Measurements from ENCODE around the gene DNAAF1.

The DNAAF1 gene

GRCh38 chr16:84124257-84125073, 20.6 kb upstream of the DNAAF1 start:
- no peak for DNase-seq (ENCODE audit: low spot score)

- no peak for DNase-seq (ENCODE audit: low spot score)
Measured at GRCh38 chr16:84131117-84131516, 14.0 kb upstream of the DNAAF1 start.

DNA sequence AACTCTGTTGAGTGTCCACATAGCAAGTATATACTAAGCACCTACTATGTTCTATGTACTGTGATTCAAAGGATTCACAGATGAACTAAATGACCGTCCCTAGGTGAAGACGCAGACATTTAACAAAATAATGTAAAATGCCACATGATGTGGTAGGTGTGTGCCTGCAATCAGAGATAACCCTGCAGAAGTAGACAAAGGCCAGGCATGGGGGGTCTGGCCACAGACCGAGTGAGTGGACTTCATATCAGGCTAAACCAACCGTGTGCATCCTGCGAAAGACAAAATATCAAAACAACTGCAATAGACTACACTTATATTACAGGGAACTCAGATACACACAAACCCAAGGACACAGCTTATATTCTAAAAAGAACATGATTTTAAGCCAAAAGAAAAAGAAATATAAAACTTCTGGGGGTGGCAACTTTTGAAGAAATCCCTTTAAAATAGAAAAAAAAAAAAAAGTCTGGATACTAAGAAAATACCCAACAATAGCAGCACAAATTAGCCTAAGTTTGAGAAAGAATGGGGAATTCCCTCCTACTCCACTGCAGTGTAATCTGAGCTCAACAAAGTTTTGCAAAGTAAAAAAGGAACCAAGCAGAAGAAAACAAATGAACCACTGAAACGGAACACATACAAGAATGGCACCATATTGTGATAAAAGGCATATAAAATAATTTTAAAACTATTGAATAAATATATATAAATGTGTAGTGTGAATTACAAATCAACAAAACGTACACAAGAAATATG, 12.4 kb upstream of the DNAAF1 start:
- DNase-seq (ENCODE audit: low spot score) = no peak

DNA sequence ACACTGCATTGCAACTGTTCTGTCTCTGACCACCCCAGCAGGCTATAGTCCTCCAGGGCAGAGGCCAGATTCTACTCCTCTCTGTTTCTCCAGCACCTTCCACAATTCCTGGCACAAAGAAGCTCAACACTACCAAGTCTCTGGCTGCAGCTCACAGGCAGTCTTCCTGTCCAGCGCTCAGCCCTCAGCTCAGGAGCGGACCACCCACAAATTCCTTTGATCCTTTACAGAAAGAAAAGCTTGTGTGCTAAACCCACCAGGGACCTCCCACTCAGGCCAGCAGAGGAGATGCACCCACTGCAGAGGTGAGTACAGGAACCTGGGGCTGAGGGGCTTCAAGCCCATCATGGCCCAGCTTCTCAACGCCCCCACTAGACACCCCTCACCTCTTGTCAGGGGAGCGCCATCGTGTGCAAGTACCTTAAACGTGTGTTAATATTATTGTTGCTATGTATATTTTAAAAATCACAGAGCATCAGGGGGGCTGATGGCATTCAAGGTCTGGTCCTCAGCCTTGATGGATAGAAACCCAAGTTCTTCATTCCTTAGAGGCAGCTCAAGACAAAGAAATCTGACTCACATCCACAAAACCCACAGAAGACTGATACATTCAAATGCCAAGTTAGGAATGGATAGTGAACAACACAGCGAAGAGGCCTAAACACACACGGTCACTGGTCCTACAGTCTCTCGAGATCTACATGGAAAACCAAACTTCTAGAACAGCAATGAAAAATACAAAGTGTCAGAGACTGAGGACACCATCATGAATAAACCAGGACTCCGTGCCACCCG, 8.6 kb upstream of the DNAAF1 start:
- DNase-seq (ENCODE audit: low spot score) = no peak

GRCh38 chr16:84137287-84137686, 7.8 kb upstream of the DNAAF1 start:
- no peak for DNase-seq (ENCODE audit: low spot score)

GRCh38 chr16:84137769-84138357, 7.2 kb upstream of the DNAAF1 start:
- no peak for DNase-seq (ENCODE audit: low spot score)

- no peak for DNase-seq (ENCODE audit: low spot score)
Measured at GRCh38 chr16:84138500-84138823, 6.6 kb upstream of the DNAAF1 start.

DNA sequence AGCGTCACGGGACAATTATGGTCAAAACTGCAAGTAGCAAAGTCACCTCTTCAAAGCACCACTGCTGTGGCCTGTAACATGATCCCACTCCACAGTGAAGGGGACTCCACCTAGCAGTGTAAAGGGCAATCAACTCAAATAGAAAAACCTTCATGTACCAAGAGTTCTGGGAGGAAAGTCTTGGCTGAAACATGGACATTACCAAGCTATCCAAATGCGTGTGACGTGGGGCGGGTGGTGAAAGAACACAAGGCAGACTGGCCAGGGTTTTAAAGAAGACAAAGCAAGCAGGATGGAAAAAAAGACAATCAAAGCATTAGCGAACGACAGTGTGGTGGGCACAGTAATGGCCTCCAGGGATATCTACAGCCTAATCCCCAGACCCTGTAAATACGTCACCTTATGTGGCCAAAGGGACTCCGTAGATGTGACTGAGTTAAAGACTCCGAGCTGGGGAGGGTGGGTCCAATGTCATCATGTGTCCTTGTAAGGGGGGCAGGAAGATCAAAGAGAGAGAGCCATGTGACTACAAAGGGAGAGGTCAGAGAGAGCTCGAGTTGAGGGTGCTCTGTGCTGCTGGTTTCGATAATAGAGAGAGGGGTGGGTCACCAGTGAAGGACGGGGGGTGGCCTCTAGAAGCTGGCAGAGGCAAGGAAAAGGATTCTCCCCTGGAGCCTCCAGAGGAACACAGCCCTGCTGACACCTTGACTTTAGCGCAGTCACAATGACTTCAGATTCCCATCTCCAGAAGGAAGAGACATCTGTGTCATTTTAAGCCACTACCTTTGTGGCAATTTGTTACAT, 6.1 kb upstream of the DNAAF1 start:
- no peak for DNase-seq (ENCODE audit: low spot score)

- no peak for DNase-seq (ENCODE audit: low spot score)
Measured at GRCh38 chr16:84139628-84140258, 5.4 kb upstream of the DNAAF1 start.

DNA sequence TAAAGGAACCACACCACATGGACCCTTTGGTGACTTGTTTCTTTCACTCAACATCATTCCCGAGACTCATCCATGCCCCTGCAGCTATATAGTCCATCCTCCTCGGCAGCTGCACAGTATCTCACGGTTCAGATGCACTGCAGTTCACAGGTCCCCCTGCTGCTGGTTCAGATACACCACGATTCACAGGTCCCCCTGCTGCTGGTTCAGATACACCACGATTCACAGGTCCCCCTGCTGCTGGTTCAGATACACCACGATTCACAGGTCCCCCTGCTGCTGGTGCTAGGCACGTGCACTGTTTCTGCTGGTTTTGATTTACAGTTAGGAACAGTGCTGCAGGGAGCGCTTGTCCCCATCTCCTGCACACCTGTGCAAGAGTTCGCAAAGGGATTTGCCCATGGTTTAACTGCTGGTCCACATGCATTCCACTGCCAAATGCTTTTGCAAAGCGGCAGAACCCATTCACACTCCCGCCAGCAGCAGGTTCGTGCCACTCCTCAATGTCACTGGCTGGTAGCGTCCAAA, 3.9 kb upstream of the DNAAF1 start:
- DNase-seq (ENCODE audit: low spot score) = no peak

DNA sequence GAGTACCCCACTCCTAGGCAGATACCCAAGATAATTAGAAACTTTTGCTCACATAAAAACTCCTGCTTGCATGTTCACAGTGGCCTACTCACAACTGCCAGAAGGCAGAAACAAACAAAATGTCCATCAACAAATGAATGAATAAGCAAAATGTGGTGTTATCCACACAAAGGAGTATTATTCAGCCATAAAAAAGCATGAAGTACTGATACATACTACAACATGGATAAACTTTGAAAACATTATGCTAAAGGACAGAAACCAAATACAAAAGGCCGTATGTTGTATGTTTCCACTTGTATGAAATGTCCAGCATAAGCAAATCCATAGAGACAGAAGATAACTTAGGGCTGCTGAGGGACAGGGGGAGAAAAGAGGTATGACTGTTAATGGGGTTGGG, 2.0 kb upstream of the DNAAF1 start:
- no peak for DNase-seq (ENCODE audit: low spot score)

- DNase-seq (ENCODE audit: low spot score) = no peak
Measured at GRCh38 chr16:84143784-84144199, 1.3 kb upstream of the DNAAF1 start.

DNA sequence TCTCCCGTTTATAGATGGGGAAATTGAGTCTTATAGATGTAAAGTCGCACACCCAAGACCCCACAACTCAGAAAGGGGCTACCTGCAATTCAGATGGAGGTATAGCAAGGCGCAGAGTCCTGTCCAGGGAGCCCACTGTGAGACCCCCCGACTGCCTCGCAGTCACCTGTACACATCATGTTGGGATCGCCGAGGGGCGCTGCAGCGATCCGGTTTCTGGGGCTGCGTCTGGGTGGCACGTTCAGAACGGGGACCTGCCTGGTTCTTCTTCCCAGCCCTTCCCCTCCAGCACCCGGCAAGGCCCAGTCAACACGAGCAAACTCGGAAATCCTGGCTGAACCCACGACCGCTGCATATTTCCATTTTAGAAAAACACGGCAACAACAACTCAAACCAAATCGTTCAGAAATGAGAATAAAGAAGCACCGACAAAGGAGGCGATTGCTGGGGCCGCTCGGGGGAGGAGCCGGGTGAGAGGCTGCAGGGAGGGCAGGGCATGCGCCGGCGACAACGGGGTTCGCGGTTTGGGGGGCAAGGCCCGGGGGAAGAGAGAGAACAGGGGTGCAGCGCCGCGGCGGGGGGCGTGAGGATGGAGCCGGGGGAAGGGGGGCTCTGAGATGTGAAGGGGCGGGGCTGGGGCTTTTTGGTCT, 774 bp upstream of the DNAAF1 start:
- peak; percentile 7 for DNase-seq (ENCODE audit: low spot score)

DNA sequence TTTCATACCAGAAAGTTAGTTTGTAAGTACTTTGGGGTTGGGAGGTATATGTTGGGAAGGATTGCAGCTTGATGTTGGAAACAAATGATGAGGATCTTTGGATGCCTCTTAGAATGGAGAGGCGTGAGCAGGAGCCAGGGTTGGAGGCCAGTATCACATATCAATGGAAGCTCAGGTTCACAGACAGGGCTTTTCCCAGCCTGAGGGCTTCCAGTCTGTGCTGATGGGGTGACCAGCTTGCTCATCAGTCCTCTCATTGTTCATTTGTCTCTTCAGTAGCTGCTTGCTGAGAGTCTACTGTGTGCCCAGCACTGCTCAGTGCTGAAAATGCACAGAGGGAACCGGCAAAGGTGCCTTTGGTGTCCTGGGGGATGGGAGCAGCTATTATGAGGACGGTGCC, 5.8 kb downstream of the DNAAF1 start:
- DNase-seq (ENCODE audit: low spot score) = no peak

GRCh38 chr16:84153660-84154214, 8.6 kb downstream of the DNAAF1 start:
- no peak for DNase-seq (ENCODE audit: low spot score)

- DNase-seq (ENCODE audit: low spot score) = no peak
Measured at GRCh38 chr16:84155226-84155625, 10.1 kb downstream of the DNAAF1 start.

- no peak for DNase-seq (ENCODE audit: low spot score)
Measured at GRCh38 chr16:84155771-84156170, 10.7 kb downstream of the DNAAF1 start.

DNA sequence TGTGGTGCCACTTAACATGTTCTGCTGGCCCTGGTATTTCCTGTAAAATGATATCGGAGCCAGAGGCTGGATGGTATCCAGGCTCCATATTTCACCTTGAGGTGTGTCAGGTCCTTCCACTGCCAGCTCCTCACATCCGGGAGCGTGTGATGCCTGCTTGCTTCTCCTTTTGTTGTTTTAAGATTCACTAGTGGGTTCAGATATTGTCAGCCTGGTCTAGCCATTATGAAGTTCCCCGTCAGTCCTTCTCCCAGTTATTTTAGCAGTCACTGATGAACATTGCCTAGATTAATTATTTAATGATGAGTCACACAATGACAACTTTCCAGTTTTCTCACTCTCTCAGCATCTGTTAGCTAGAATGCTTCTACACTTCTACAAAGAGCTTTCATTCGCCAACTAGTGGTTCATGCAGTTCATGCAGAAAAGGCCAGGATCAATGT, 11.3 kb downstream of the DNAAF1 start:
- DNase-seq (ENCODE audit: low spot score) = no peak

- DNase-seq (ENCODE audit: low spot score) = no peak
Measured at GRCh38 chr16:84159007-84159406, 13.9 kb downstream of the DNAAF1 start.

DNA sequence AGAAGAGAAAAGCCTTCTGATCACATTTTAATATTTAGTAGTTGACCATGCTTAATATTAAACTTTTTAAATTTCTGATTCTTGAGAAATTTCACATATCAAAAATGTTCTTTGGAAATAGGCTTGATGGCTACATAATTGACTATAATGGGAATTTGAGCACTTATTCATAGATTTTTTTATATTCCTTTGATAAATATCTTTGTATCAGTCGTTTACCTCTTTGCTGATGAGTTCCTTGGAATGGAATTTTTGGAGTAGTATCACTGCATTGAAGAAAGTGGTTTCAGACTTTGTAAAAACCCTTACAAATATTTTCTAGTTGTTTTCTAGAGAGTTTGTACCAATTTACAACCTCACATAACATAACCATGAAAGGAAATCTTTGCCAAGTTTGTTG, 14.7 kb downstream of the DNAAF1 start:
- DNase-seq (ENCODE audit: low spot score) = no peak

Measured in kidney capillary endothelial cell (primary cell).